CD4-positive, alpha-beta T cell treated with Interleukin-4 for 1 hour (primary cell): ENCODE measurements around the gene PRSS58.

ENCODE experiments used
- DNase-seq, 2 donors: peaks; one replicate each; pipeline ENCODE4 v3.0.0-alpha.2; 2020 to 2022

PRSS58 gene

GRCh38 chr7:142257958-142258357 lies at the start of gene PRSS58:
TSS of gene PRSS58 (minus strand) at chr7:142258058. CDS start at chr7:142257707, 351 bp downstream.
- no peak for DNase-seq

GRCh38 chr7:142307246-142307900 lies 49.5 kb upstream of the PRSS58 start:
- no peak for DNase-seq

- peak in 1 of 2 donors; percentile 51 for DNase-seq
These were observed 45.8 kb upstream of the PRSS58 start for GRCh38 chr7:142303650-142304049.

- DNase-seq, result no peak
These were observed 44.2 kb upstream of the PRSS58 start for GRCh38 chr7:142301923-142302550.

GRCh38 chr7:142301299-142301698 lies 43.4 kb upstream of the PRSS58 start:
- DNase-seq, result no peak

- peak in 1 of 2 donors; percentile 48 for DNase-seq
These were observed 42.8 kb upstream of the PRSS58 start for GRCh38 chr7:142300689-142301088.

GRCh38 chr7:142299237-142299781 lies 41.5 kb upstream of the PRSS58 start:
- DNase-seq, result no peak

- no peak for DNase-seq
These were observed 40.8 kb upstream of the PRSS58 start for GRCh38 chr7:142298627-142299026.

GRCh38 chr7:142298009-142298408 lies 40.2 kb upstream of the PRSS58 start:
- DNase-seq, result no peak

GRCh38 chr7:142280263-142280662 lies 22.4 kb upstream of the PRSS58 start:
- no peak for DNase-seq

- DNase-seq, result no peak
These were observed 21.7 kb upstream of the PRSS58 start for GRCh38 chr7:142279601-142280000.

GRCh38 chr7:142275028-142275427 lies 17.2 kb upstream of the PRSS58 start:
- DNase-seq, result no peak

- DNase-seq, result no peak
These were observed 15.0 kb upstream of the PRSS58 start for GRCh38 chr7:142272841-142273240.

- no peak for DNase-seq
These were observed 5.9 kb upstream of the PRSS58 start for GRCh38 chr7:142263598-142264380.

GRCh38 chr7:142250705-142251104 lies 7.2 kb downstream of the PRSS58 start:
- DNase-seq, result no peak

GRCh38 chr7:142249918-142250317 lies 7.9 kb downstream of the PRSS58 start:
- no peak for DNase-seq

- no peak for DNase-seq
These were observed 9.4 kb downstream of the PRSS58 start for GRCh38 chr7:142248166-142249160.

- DNase-seq, result no peak
These were observed 14.0 kb downstream of the PRSS58 start for GRCh38 chr7:142243823-142244222.

- DNase-seq, result no peak
These were observed 17.3 kb downstream of the PRSS58 start for GRCh38 chr7:142240546-142240945.

- no peak for DNase-seq
These were observed 26.1 kb downstream of the PRSS58 start for GRCh38 chr7:142231716-142232115.

GRCh38 chr7:142228537-142229104 lies 29.2 kb downstream of the PRSS58 start:
- no peak for DNase-seq
